RWPE1 (cell line): ENCODE measurements around the gene FLVCR2.

Source experiments
- CTCF ChIA-PET: fragments of 350-600 bp; sonication (Branson Sonifier 250); formaldehyde crosslinking; extraction: SDS; loops from one replicate; lab custom pipeline; 2021; lab: Yijun Ruan, JAX
- POLR2A ChIA-PET: fragments of 400-600 bp; formaldehyde crosslinking; extraction: SDS; loops from one replicate; lab custom pipeline; 2020; ENCODE audit warnings: antibody characterized with exemption; ENCODE audit not compliant: low non-redundant PET; lab: Yijun Ruan, JAX
- DNase-seq: peaks from one replicate; pipeline ENCODE4 v3.0.0; 2012; ENCODE audit warnings: low spot score
- H3K27ac ChIP-seq: fragments of 450-650 bp; 2 replicates; pipeline ENCODE4 v1.5.1; 2017
- CTCF ChIP-seq: fragments of 450-650 bp; conservative IDR thresholded peaks from 2 replicates; pipeline ENCODE4 v1.5.1; 2017; ENCODE audit warnings: low read depth, mild to moderate bottlenecking

The FLVCR2 gene

GRCh38 chr14:75539162-75539560 lies 39.3 kb upstream of the FLVCR2 start:
- ChIA-PET POLR2A (no interaction called here), CTCF (interaction anchor here (0.6 kb wide), 1 partner anchor 596 kb away, joined by 4 read pairs; no protein-coding TSS in a partner anchor)

DNA sequence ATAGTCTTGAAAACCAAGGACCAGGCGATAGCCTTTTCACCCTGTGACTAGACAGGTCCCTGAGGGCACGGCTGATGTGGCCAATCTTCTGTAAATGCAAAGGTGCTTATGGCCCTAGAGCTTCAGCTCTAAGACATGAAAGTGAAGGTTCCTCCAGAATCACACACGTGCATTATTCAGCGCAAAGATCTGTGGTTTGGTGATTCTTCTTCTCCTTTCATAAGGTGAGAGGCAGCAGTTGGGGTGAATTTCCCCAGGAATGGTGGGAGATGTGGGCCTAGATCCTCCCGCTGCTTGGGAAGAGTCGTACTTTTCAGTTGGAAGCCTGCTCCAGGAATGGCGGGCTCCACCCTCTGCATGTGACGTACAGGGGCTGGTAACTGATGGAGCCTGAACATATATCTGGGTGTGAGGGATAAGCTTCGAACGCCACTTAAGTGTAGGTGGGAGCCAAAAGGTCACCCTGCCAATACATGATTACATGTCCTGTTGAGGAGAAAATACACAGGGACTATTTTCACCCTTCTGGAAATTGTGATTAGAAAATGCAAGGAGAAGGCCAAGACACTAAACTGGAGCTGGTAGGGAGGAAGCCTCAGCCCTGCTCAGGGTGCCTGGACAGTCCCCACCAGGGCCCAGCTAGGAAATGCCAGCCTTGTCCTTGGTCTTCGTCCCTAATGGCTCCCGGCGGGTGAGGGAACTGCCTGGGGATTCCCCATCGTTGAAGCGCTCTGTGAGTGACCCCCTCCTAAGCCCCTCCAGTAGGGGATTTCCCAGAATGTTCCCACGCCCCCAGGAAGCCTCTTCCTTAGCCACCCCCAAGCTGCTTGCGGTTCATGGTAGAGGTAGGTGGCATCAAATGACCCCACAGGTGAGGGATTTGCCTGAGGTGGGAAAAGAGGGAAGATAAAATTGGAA lies 38.6 kb upstream of the FLVCR2 start:
- no peak for DNase-seq
- CTCF ChIA-PET: interaction anchor here (0.5 to 0.6 kb wide), 2 partner anchors 605 to 1208 kb away, joined by 3 read pairs; no protein-coding TSS in a partner anchor
- POLR2A ChIA-PET: no interaction called here
- TF ChIP-seq CTCF: no peak
- H3K27ac ChIP-seq: no peak overlapping the region

More at GRCh38 chr14:75539162-75539560, 39.3 kb upstream of the FLVCR2 start:
- no peak for DNase-seq
- no peak overlapping the region for H3K27ac ChIP-seq
- TF ChIP-seq CTCF: no peak

GRCh38 chr14:75540479-75540851 lies 38.0 kb upstream of the FLVCR2 start:
- no peak overlapping the region for H3K27ac ChIP-seq
- no peak for TF ChIP-seq CTCF
- ChIA-PET POLR2A (no interaction called here), CTCF (interaction anchor here (0.5 to 1.2 kb wide), 2 partner anchors 13 to 1209 kb away, joined by 3 read pairs; no protein-coding TSS in a partner anchor)
- no peak for DNase-seq

DNA sequence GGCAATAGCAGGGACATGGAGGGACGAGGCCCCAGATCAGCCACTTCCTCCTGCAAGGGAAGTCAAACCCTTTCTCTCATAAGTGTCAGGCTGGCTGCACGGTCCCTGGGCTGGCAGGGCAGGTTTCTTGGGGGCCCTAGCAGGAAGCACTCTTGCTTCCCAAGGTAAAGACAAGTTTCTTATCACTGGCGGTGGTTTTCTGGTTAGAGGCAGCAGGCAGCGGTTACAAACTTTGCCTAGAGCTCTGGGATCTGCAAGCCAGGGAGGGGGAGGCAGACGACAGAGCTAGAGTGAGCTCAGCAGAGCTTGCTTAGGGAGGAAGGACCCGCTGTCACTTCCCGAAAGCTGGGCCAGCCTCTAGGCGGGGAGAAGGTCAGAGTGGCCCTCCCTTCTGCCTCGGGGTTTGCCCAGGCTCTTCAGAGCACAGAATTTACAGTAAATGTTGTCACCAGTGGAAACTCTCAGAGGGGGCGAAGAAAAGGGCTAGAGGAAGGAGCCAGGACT lies 35.8 kb upstream of the FLVCR2 start:
- no peak for TF ChIP-seq CTCF
- H3K27ac ChIP-seq: no peak overlapping the region
- no peak for DNase-seq
- ChIA-PET CTCF (no interaction called here), POLR2A (no interaction called here)

GRCh38 chr14:75543253-75543652 lies 35.2 kb upstream of the FLVCR2 start:
- CTCF ChIA-PET: no interaction called here
- H3K27ac ChIP-seq: no peak overlapping the region
- no peak for DNase-seq
- POLR2A ChIA-PET: no interaction called here
- TF ChIP-seq CTCF: no peak

- POLR2A ChIA-PET: no interaction called here
- CTCF ChIA-PET: interaction anchor here (0.8 kb wide), 1 partner anchor 28 kb away, joined by 3 read pairs; no protein-coding TSS in a partner anchor
- no peak for DNase-seq
- no peak overlapping the region for H3K27ac ChIP-seq
- TF ChIP-seq CTCF: no peak
Observed at GRCh38 chr14:75543786-75544185, 34.6 kb upstream of the FLVCR2 start.
